Prostate gland (tissue), 2 donors: ENCODE data around the gene TRABD. TPM values are rescaled to one million over a fixed set of nuclear protein-coding genes. Genes with fewer than 3 reads are reported as not detected.

ENCODE experiments used
- DNase-seq: peaks from one replicate; pipeline ENCODE4 v3.0.0-alpha.2; 2019; ENCODE audit warnings: low spot score
- H3K27ac ChIP-seq, 2 donors: fragments of 200-600 bp; sonication (generic); 2 replicates each; pipeline ENCODE4 v1.5.1; 2017 to 2019
- H3K27me3 ChIP-seq: fragments of 200-600 bp; sonication (generic); replicated peaks from 2 replicates; pipeline ENCODE4 v1.5.1; 2019; ENCODE audit not compliant: insufficient read depth
- H3K36me3 ChIP-seq, 2 donors: fragments of 200-600 bp; sonication (generic); 1 replicate in 1 of 2; 2 replicates in 1 of 2; pipeline versions ENCODE4 v1.5.1 to v1.8.1; 2017 to 2019
- H3K4me1 ChIP-seq: fragments of 200-600 bp; sonication (generic); replicated peaks from 2 replicates; pipeline ENCODE4 v1.5.1; 2019
- H3K4me3 ChIP-seq, 2 donors: fragments of 200-600 bp; sonication (generic); 2 replicates each; pipeline ENCODE4 v1.5.1; 2017 to 2019
- H3K9me3 ChIP-seq: fragments of 200-600 bp; sonication (generic); 2 replicates; pipeline ENCODE4 v1.5.1; 2017
- CTCF ChIP-seq, 4 experiments: fragments of 200-600 bp in 2 of 4; fragments of 450-650 bp in 2 of 4; sonication (generic) in 2 of 4; IDR thresholded peaks; 1 replicate in 3 of 4; 2 replicates in 1 of 4; pipeline ENCODE4 v1.5.1; 2016 to 2019; ENCODE audit warnings: antibody characterized with exemption in 4 of 4, mild to moderate bottlenecking in 2 of 4, moderate library complexity in 2 of 4
- POLR2A ChIP-seq: fragments of 450-650 bp; IDR thresholded peaks from one replicate; pipeline ENCODE4 v1.6.1; 2016; ENCODE audit warnings: antibody characterized with exemption, mild to moderate bottlenecking
- POLR2AphosphoS5 ChIP-seq: sonication (generic); formaldehyde crosslinking; IDR thresholded peaks from one replicate; pipeline ENCODE4 v1.6.1; 2017; ENCODE audit warnings: antibody characterized with exemption
- WGBS: methylation state at CpG from one replicate; pipeline ENCODE4 v1.1.5; 2018; 5-methylcytosine and 5-hydroxymethylcytosine counted together
- intact Hi-C: fragments of 100-400 bp; cut with DNase I; formaldehyde crosslinking; loops from one replicate; pipeline ENCODE4 v1.14.2; 2022
- total RNA-seq, 2 donors: library from RNA; depleted of rRNA; stranded (reverse); fragments of >200 nt; gene quantifications; one replicate each; pipeline ENCODE4 v1.1.0, GENCODE V29; 2016

TRABD gene
- total RNA-seq, 2 donors from 2014 or later, result 39.1 to 43.1 TPM

GRCh38 chr22:50218153-50218995, 32.7 kb downstream of the TRABD start:
- no peak for TF ChIP-seq CTCF (IDR thresholded peaks at IDR 0.05)
- TF ChIP-seq POLR2AphosphoS5, result no peak
- TF ChIP-seq POLR2A, result no peak
- Histone ChIP-seq H3K9me3 (no peaks in the 10 kb centered on the region), H3K4me1 (no peaks in the 10 kb centered on the region), H3K27me3 (no peaks in the 10 kb centered on the region), H3K27ac (no peak overlapping the region), H3K4me3 (no peak overlapping the region), H3K36me3 (peaks cover 32 to 44% of the 10 kb centered on the region in 2 donors)
- intact Hi-C loops, result no loop called here
- 83% methylated on average over 43 of the region's 43 CpGs for WGBS
- DNase-seq, result no peak

GRCh38 chr22:50218996-50219727, 33.4 kb downstream of the TRABD start:
- H3K27me3 ChIP-seq, result no peaks in the 10 kb centered on the region
- H3K4me3 ChIP-seq, result no peak overlapping the region
- peak; percentile 97 for DNase-seq
- no peaks in the 10 kb centered on the region for H3K9me3 ChIP-seq
- no peak overlapping the region for H3K27ac ChIP-seq
- intact Hi-C loops, result no loop called here
- peaks cover 32 to 49% of the 10 kb centered on the region in 2 donors for H3K36me3 ChIP-seq
- WGBS, result 58% methylated on average over 41 of the region's 42 CpGs
- peak; percentile 95 for TF ChIP-seq POLR2AphosphoS5
- peak in 1 of 4 experiments; percentile 17 for TF ChIP-seq CTCF (IDR thresholded peaks at IDR 0.05)
- no peak for TF ChIP-seq POLR2A
- H3K4me1 ChIP-seq, result no peaks in the 10 kb centered on the region

- Histone ChIP-seq H3K9me3 (no peaks in the 10 kb centered on the region), H3K4me1 (no peaks in the 10 kb centered on the region), H3K4me3 (no peak overlapping the region), H3K36me3 (peaks cover 32 to 53% of the 10 kb centered on the region in 2 donors), H3K27me3 (no peaks in the 10 kb centered on the region), H3K27ac (peak overlapping the region in 1 of 2 donors; percentile 25)
- no peak for DNase-seq
- TF ChIP-seq POLR2AphosphoS5 (no peak), CTCF (IDR thresholded peaks at IDR 0.05) (no peak), POLR2A (no peak)
- WGBS, result 80% methylated on average over 23 of the region's 25 CpGs
- intact Hi-C loops, result no loop called here
Measured at GRCh38 chr22:50219800-50220602, 34.3 kb downstream of the TRABD start.

- no peaks in the 10 kb centered on the region for H3K4me1 ChIP-seq
- no peaks in the 10 kb centered on the region for H3K27me3 ChIP-seq
- no peak for DNase-seq
- no peaks in the 10 kb centered on the region for H3K9me3 ChIP-seq
- H3K36me3 ChIP-seq, result peaks cover 32 to 53% of the 10 kb centered on the region in 2 donors
- H3K27ac ChIP-seq, result no peak overlapping the region
- TF ChIP-seq POLR2A (no peak), CTCF (IDR thresholded peaks at IDR 0.05) (no peak), POLR2AphosphoS5 (no peak)
- H3K4me3 ChIP-seq, result no peak overlapping the region
- WGBS, result 92% methylated on average over 42 of the region's 45 CpGs
- intact Hi-C loops, result no loop called here
Measured at GRCh38 chr22:50220603-50221409, 35.1 kb downstream of the TRABD start.
